GM21737 (cell line): Measurements from ENCODE around the gene ETV3.
A peak's percentile ranks its signal among the peaks of the same experiment; 100 is the strongest.
"Not testable (repeated sequence)": the region's sequence is repeated elsewhere in the genome, so short reads cannot be mapped to it uniquely, and the experiment has no call there.

ENCODE experiments used
- ATAC-seq: cut with Tn5 transposase; IDR thresholded peaks from one replicate; pipeline ENCODE4 v1.9.1; 2021; ENCODE audit warnings: mild to moderate bottlenecking, moderate library complexity; ENCODE audit not compliant: unreplicated experiment

Gene ETV3

GRCh38 chr1:157113631-157114030, 24.6 kb downstream of the ETV3 start:
- ATAC-seq, result no peak

- ATAC-seq, result no peak
Measured at GRCh38 chr1:157113106-157113505, 25.1 kb downstream of the ETV3 start.

GRCh38 chr1:157112186-157112867, 25.9 kb downstream of the ETV3 start:
- ATAC-seq, result no peak

- ATAC-seq, result no peak
Measured at GRCh38 chr1:157111396-157112165, 26.6 kb downstream of the ETV3 start.

- no peak for ATAC-seq
Measured at GRCh38 chr1:157110686-157111085, 27.5 kb downstream of the ETV3 start.

- ATAC-seq, result no peak
Measured at GRCh38 chr1:157110003-157110402, 28.2 kb downstream of the ETV3 start.

- ATAC-seq, result no peak
Measured at GRCh38 chr1:157108448-157108847, 29.7 kb downstream of the ETV3 start.

- ATAC-seq, result no peak
Measured at GRCh38 chr1:157107702-157108101, 30.5 kb downstream of the ETV3 start.

- no peak for ATAC-seq
Measured at GRCh38 chr1:157106813-157107189, 31.4 kb downstream of the ETV3 start.

GRCh38 chr1:157105988-157106812, 32.0 kb downstream of the ETV3 start:
- peak; percentile 66 for ATAC-seq

GRCh38 chr1:157105298-157105987, 32.8 kb downstream of the ETV3 start:
- ATAC-seq, result no peak

GRCh38 chr1:157104598-157105293, 33.4 kb downstream of the ETV3 start:
- no peak for ATAC-seq

GRCh38 chr1:157103268-157103667, 34.9 kb downstream of the ETV3 start:
- no peak for ATAC-seq

- ATAC-seq, result no peak
Measured at GRCh38 chr1:157101149-157101548, 37.0 kb downstream of the ETV3 start.

- no peak for ATAC-seq
Measured at GRCh38 chr1:157099633-157100009, 38.6 kb downstream of the ETV3 start, which contains the start of gene ETV3L. TSS of gene ETV3L (minus strand) at chr1:157099808. CDS start at chr1:157099523, 285 bp downstream.

- not testable (repeated sequence) for ATAC-seq
Measured at GRCh38 chr1:157098987-157099632, 39.1 kb downstream of the ETV3 start.

- no peak for ATAC-seq
Measured at GRCh38 chr1:157098519-157098918, 39.7 kb downstream of the ETV3 start.

- ATAC-seq, result no peak
Measured at GRCh38 chr1:157097692-157098091, 40.5 kb downstream of the ETV3 start.

- no peak for ATAC-seq
Measured at GRCh38 chr1:157096881-157097280, 41.3 kb downstream of the ETV3 start.

- ATAC-seq, result no peak
Measured at GRCh38 chr1:157095551-157095950, 42.6 kb downstream of the ETV3 start.
